ENCODE measurements around the gene AGAP1. TPM values are rescaled to one million over a fixed set of nuclear protein-coding genes. Genes with fewer than 3 reads are reported as not detected.

The AGAP1 gene
- total RNA-seq, 1 donor from 2014 or later = 39.4 TPM

GRCh38 chr2:236156095-236156859 is 662.4 kb downstream of the AGAP1 start:
- Histone ChIP-seq H3K27me3 (ENCODE audit: insufficient read depth, low read length) (peaks cover 17% of the 10 kb centered on the region), H4K20me1 (ENCODE audit: insufficient read depth, low read length) (no peaks in the 10 kb centered on the region), H3K4me1 (ENCODE audit: insufficient read depth, low read length) (no peaks in the 10 kb centered on the region), H3K9me3 (ENCODE audit: insufficient read depth, low read depth, low read length) (no peaks in the 10 kb centered on the region), H3K36me3 (ENCODE audit: insufficient read depth, low read length) (no peaks in the 10 kb centered on the region), H2AFZ (ENCODE audit: low read depth, low read length) (no peak overlapping the region), H3K79me2 (ENCODE audit: insufficient read depth, low read length) (no peaks in the 10 kb centered on the region), H3K4me2 (ENCODE audit: low read length) (no peak overlapping the region), H3K4me3 (ENCODE audit: insufficient read depth, low read depth, low read length) (no peak overlapping the region), H3K27ac (ENCODE audit: low read depth, low read length) (no peak overlapping the region), H3K9ac (ENCODE audit: low read length) (no peak overlapping the region)
- Mint-ChIP-seq H3K27ac (ENCODE audit: unreplicated experiment) (no peak overlapping the region), H3K4me1 (ENCODE audit: low read depth, unreplicated experiment) (no peaks in the 10 kb centered on the region), H3K4me3 (ENCODE audit: unreplicated experiment) (no peak overlapping the region), H3K9me3 (ENCODE audit: unreplicated experiment) (peaks cover 6% of the 10 kb centered on the region), H3K27me3 (ENCODE audit: low read depth, unreplicated experiment) (peaks cover 59% of the 10 kb centered on the region), H3K36me3 (ENCODE audit: low read depth, unreplicated experiment) (no peaks in the 10 kb centered on the region)
- TF ChIP-seq EZH2 (IDR thresholded peaks at IDR 0.05; ENCODE audit: insufficient read depth, low read length) (no peak), CTCF (IDR thresholded peaks at IDR 0.05; ENCODE audit: insufficient read depth, low read depth, low read length) (no peak)
- DNase-seq (ENCODE audit: low read depth) (no peak), FAIRE-seq (no peak)

- no peak overlapping the region for H3K9ac ChIP-seq (ENCODE audit: low read length)
- H3K9me3 ChIP-seq (ENCODE audit: insufficient read depth, low read depth, low read length) = no peaks in the 10 kb centered on the region
- H3K79me2 ChIP-seq (ENCODE audit: insufficient read depth, low read length) = no peaks in the 10 kb centered on the region
- H3K36me3 ChIP-seq (ENCODE audit: insufficient read depth, low read length) = no peaks in the 10 kb centered on the region
- H2AFZ ChIP-seq (ENCODE audit: low read depth, low read length) = no peak overlapping the region
- H3K4me1 Mint-ChIP-seq (ENCODE audit: low read depth, unreplicated experiment) = no peaks in the 10 kb centered on the region
- TF ChIP-seq EZH2 (IDR thresholded peaks at IDR 0.05; ENCODE audit: insufficient read depth, low read length) (no peak), CTCF (IDR thresholded peaks at IDR 0.05; ENCODE audit: insufficient read depth, low read depth, low read length) (no peak)
- H4K20me1 ChIP-seq (ENCODE audit: insufficient read depth, low read length) = no peaks in the 10 kb centered on the region
- DNase-seq (ENCODE audit: low read depth) (no peak), FAIRE-seq (no peak)
- H3K4me3 ChIP-seq (ENCODE audit: insufficient read depth, low read depth, low read length) = no peak overlapping the region
- H3K27ac ChIP-seq (ENCODE audit: low read depth, low read length) = no peak overlapping the region
- H3K27ac Mint-ChIP-seq (ENCODE audit: unreplicated experiment) = no peak overlapping the region
- H3K36me3 Mint-ChIP-seq (ENCODE audit: low read depth, unreplicated experiment) = no peaks in the 10 kb centered on the region
- no peak overlapping the region for H3K4me3 Mint-ChIP-seq (ENCODE audit: unreplicated experiment)
- H3K4me1 ChIP-seq (ENCODE audit: insufficient read depth, low read length) = no peaks in the 10 kb centered on the region
- no peak overlapping the region for H3K4me2 ChIP-seq (ENCODE audit: low read length)
- peaks cover 6% of the 10 kb centered on the region for H3K9me3 Mint-ChIP-seq (ENCODE audit: unreplicated experiment)
- peaks cover 63% of the 10 kb centered on the region for H3K27me3 Mint-ChIP-seq (ENCODE audit: low read depth, unreplicated experiment)
- H3K27me3 ChIP-seq (ENCODE audit: insufficient read depth, low read length) = peaks cover 20% of the 10 kb centered on the region
These were observed 663.0 kb downstream of the AGAP1 start for GRCh38 chr2:236156860-236157194.

GRCh38 chr2:236157366-236157765 is 663.5 kb downstream of the AGAP1 start:
- peaks cover 6% of the 10 kb centered on the region for H3K9me3 Mint-ChIP-seq (ENCODE audit: unreplicated experiment)
- H3K27me3 Mint-ChIP-seq (ENCODE audit: low read depth, unreplicated experiment) = peaks cover 68% of the 10 kb centered on the region
- Histone ChIP-seq H3K9me3 (ENCODE audit: insufficient read depth, low read depth, low read length) (no peaks in the 10 kb centered on the region), H3K79me2 (ENCODE audit: insufficient read depth, low read length) (no peaks in the 10 kb centered on the region), H3K36me3 (ENCODE audit: insufficient read depth, low read length) (no peaks in the 10 kb centered on the region), H3K9ac (ENCODE audit: low read length) (no peak overlapping the region), H3K4me1 (ENCODE audit: insufficient read depth, low read length) (no peaks in the 10 kb centered on the region), H3K27me3 (ENCODE audit: insufficient read depth, low read length) (peaks cover 24% of the 10 kb centered on the region), H3K4me3 (ENCODE audit: insufficient read depth, low read depth, low read length) (no peak overlapping the region), H4K20me1 (ENCODE audit: insufficient read depth, low read length) (peaks cover 2% of the 10 kb centered on the region), H3K4me2 (ENCODE audit: low read length) (no peak overlapping the region), H2AFZ (ENCODE audit: low read depth, low read length) (no peak overlapping the region), H3K27ac (ENCODE audit: low read depth, low read length) (no peak overlapping the region)
- no peak overlapping the region for H3K4me3 Mint-ChIP-seq (ENCODE audit: unreplicated experiment)
- no peaks in the 10 kb centered on the region for H3K36me3 Mint-ChIP-seq (ENCODE audit: low read depth, unreplicated experiment)
- no peaks in the 10 kb centered on the region for H3K4me1 Mint-ChIP-seq (ENCODE audit: low read depth, unreplicated experiment)
- peak; percentile 50 for DNase-seq (ENCODE audit: low read depth)
- TF ChIP-seq CTCF (IDR thresholded peaks at IDR 0.05; ENCODE audit: insufficient read depth, low read depth, low read length) = no peak
- TF ChIP-seq EZH2 (IDR thresholded peaks at IDR 0.05; ENCODE audit: insufficient read depth, low read length) = no peak
- FAIRE-seq = no peak
- no peak overlapping the region for H3K27ac Mint-ChIP-seq (ENCODE audit: unreplicated experiment)
